A673 (cell line): ENCODE data around the gene PCSK6. TPM values are rescaled to one million over a fixed set of nuclear protein-coding genes. Genes with fewer than 3 reads are reported as not detected.

Source experiments
- BruUV-seq: library from RNA; stranded (reverse); fragments of 400-500 nt; replicated peaks from 2 replicates; lab custom pipeline; 2021; lab: Mats Ljungman, UMichigan
- CTCF ChIA-PET: fragments of 300-600 bp; sonication (Branson Sonifier 250); formaldehyde crosslinking; loops from one replicate; lab custom pipeline; 2022; ENCODE audit warnings: antibody characterized with exemption; lab: Charles Lee
- POLR2A ChIA-PET: fragments of 300-600 bp; sonication (Branson Sonifier 250); formaldehyde crosslinking; loops from one replicate; lab custom pipeline; 2022; ENCODE audit warnings: antibody characterized with exemption; ENCODE audit not compliant: low non-redundant PET; lab: Charles Lee
- DNase-seq: peaks from one replicate; pipeline ENCODE4 v3.0.0-alpha.2; 2015; ENCODE audit warnings: low spot score
- H3K27ac ChIP-seq: fragments of 200-600 bp; sonication (generic); 2 replicates; pipeline ENCODE4 v1.5.1; 2016; ENCODE audit warnings: mixed run types, low read depth, mild to moderate bottlenecking, mixed read lengths, antibody characterized with exemption, low read length; ENCODE audit not compliant: poor library complexity, severe bottlenecking
- H3K27me3 ChIP-seq: fragments of 200-600 bp; sonication (generic); replicated peaks from 2 replicates; pipeline ENCODE4 v1.6.1; 2017; ENCODE audit warnings: mixed run types, low read depth, mild to moderate bottlenecking, mixed read lengths, antibody characterized with exemption, low read length; ENCODE audit not compliant: insufficient read depth, poor library complexity
- H3K36me3 ChIP-seq: fragments of 200-600 bp; sonication (generic); 2 replicates; pipeline ENCODE4 v1.6.1; 2016; ENCODE audit warnings: mixed run types, mild to moderate bottlenecking, mixed read lengths, antibody characterized with exemption, low read length; ENCODE audit not compliant: insufficient read depth, poor library complexity, severe bottlenecking
- H3K4me1 ChIP-seq: fragments of 200-600 bp; sonication (generic); 2 replicates; pipeline ENCODE4 v1.6.1; 2017; ENCODE audit warnings: mixed run types, mild to moderate bottlenecking, mixed read lengths, antibody characterized with exemption, low read length; ENCODE audit not compliant: insufficient read depth, poor library complexity, severe bottlenecking
- H3K4me3 ChIP-seq: fragments of 200-600 bp; sonication (generic); 2 replicates; pipeline ENCODE4 v1.5.1; 2016; ENCODE audit warnings: low read depth, mixed run types, mild to moderate bottlenecking, mixed read lengths, low read length; ENCODE audit not compliant: poor library complexity, severe bottlenecking
- H3K9me3 ChIP-seq: fragments of 200-600 bp; sonication (generic); 2 replicates; pipeline ENCODE4 v1.6.1; 2016; ENCODE audit warnings: mixed run types, low read depth, mild to moderate bottlenecking, mixed read lengths, antibody characterized with exemption, low read length; ENCODE audit not compliant: poor library complexity, severe bottlenecking
- CTCF ChIP-seq: fragments of 300-800, 200-600 bp; sonication (generic); conservative IDR thresholded peaks from 2 replicates; pipeline ENCODE4 v1.5.1; 2017; ENCODE audit warnings: low read depth, mild to moderate bottlenecking, antibody characterized with exemption, low read length, moderate library complexity, mixed read lengths
- EZH2 ChIP-seq: fragments of 200-600 bp; sonication (generic); IDR thresholded peaks from 2 replicates; pipeline ENCODE4 v1.6.1; 2017; ENCODE audit warnings: borderline replicate concordance, low read depth, mild to moderate bottlenecking, mixed read lengths, antibody characterized with exemption, low read length; ENCODE audit not compliant: poor library complexity, severe bottlenecking
- intact Hi-C: fragments of 100-400 bp; cut with micrococcal nuclease; formaldehyde crosslinking; loops from one replicate; pipeline ENCODE4 v1.10.0; 2022; ENCODE audit not compliant: unreplicated experiment
- total RNA-seq: library from RNA; stranded (reverse); gene quantifications from 2 replicates; pipeline ENCODE4 v1.2.3, GENCODE V29; 2021

PCSK6 gene
- total RNA-seq, 1 experiment from 2014 or later: 2.6 TPM

- POLR2A ChIA-PET: no interaction called here
- Histone ChIP-seq H3K27ac (no peak overlapping the region), H3K27me3 (peaks cover 3% of the 10 kb centered on the region), H3K4me3 (no peak overlapping the region), H3K4me1 (no peaks in the 10 kb centered on the region), H3K36me3 (no peaks in the 10 kb centered on the region), H3K9me3 (no peaks in the 10 kb centered on the region)
- no peak for DNase-seq
- no TSS peak for BruUV-seq
- CTCF ChIA-PET: no interaction called here
- intact Hi-C loops: no loop called here
- no peak for TF ChIP-seq EZH2
- no peak for TF ChIP-seq CTCF
These were observed 47.8 kb downstream of the PCSK6 start for GRCh38 chr15:101441696-101442095.

GRCh38 chr15:101440846-101441590 is 48.5 kb downstream of the PCSK6 start:
- H3K9me3 ChIP-seq: no peaks in the 10 kb centered on the region
- H3K27me3 ChIP-seq: peaks cover 3% of the 10 kb centered on the region
- H3K36me3 ChIP-seq: no peaks in the 10 kb centered on the region
- no peaks in the 10 kb centered on the region for H3K4me1 ChIP-seq
- no TSS peak for BruUV-seq
- no peak overlapping the region for H3K27ac ChIP-seq
- no peak for DNase-seq
- ChIA-PET POLR2A (no interaction called here), CTCF (no interaction called here)
- TF ChIP-seq EZH2: no peak
- intact Hi-C loops: no loop called here
- H3K4me3 ChIP-seq: no peak overlapping the region

GRCh38 chr15:101439920-101440319 is 49.6 kb downstream of the PCSK6 start:
- Histone ChIP-seq H3K27me3 (peaks cover 3% of the 10 kb centered on the region), H3K9me3 (no peaks in the 10 kb centered on the region), H3K4me1 (no peaks in the 10 kb centered on the region), H3K4me3 (no peak overlapping the region), H3K36me3 (no peaks in the 10 kb centered on the region), H3K27ac (no peak overlapping the region)
- POLR2A ChIA-PET: no interaction called here
- no TSS peak for BruUV-seq
- no peak for TF ChIP-seq EZH2
- CTCF ChIA-PET: no interaction called here
- intact Hi-C loops: no loop called here
- DNase-seq: no peak

GRCh38 chr15:101439285-101439919 is 50.1 kb downstream of the PCSK6 start:
- Histone ChIP-seq H3K4me3 (no peak overlapping the region), H3K4me1 (no peaks in the 10 kb centered on the region), H3K9me3 (no peaks in the 10 kb centered on the region), H3K27me3 (peaks cover 3% of the 10 kb centered on the region), H3K27ac (no peak overlapping the region), H3K36me3 (no peaks in the 10 kb centered on the region)
- intact Hi-C loops: no loop called here
- ChIA-PET POLR2A (no interaction called here), CTCF (no interaction called here)
- BruUV-seq: no TSS peak
- TF ChIP-seq EZH2 (no peak), CTCF (no peak)
- no peak for DNase-seq
